HepG2 (cell line): ENCODE measurements around the gene POLR1H. TPM values are rescaled to one million over a fixed set of nuclear protein-coding genes. Genes with fewer than 3 reads are reported as not detected.

ENCODE experiments used
- HOXA7 ChIP-seq: sonication (generic); formaldehyde crosslinking; IDR thresholded peaks from 2 replicates; pipeline ENCODE4 v1.8.1; 2022; ENCODE audit warnings: mild to moderate bottlenecking, missing genetic modification reagents, moderate library complexity
- ZNF318 ChIP-seq: sonication (generic); formaldehyde crosslinking; IDR thresholded peaks from 2 replicates; pipeline ENCODE4 v1.4.0; 2020; ENCODE audit warnings: mild to moderate bottlenecking, missing genetic modification reagents
- polyA plus RNA-seq, 8 experiments: library from polyadenylated mRNA; depleted of rRNA in 3 of 8; stranded (reverse) in 7 of 8; unstranded in 1 of 8; fragments of >200 nt; fragmentation: Illumina TruSeq in 4 of 8; extraction: Trizol in 4 of 8; gene quantifications; 2 replicates each; pipeline versions ENCODE4 v1.2.1 to v1.2.3, GENCODE V29; 2011 to 2016; ENCODE audit warnings: low read depth in 4 of 8, missing spikeins in 1 of 8, mixed read lengths in 1 of 8; ENCODE audit not compliant: insufficient read depth in 1 of 8
- total RNA-seq, 5 experiments: library from RNA; depleted of rRNA; stranded (reverse); fragments of >200 nt; fragmentation: Illumina TruSeq; extraction: Trizol; gene quantifications; 2 replicates each; pipeline ENCODE4 v1.2.3, GENCODE V29; 2016; ENCODE audit warnings: low read depth in 1 of 5
- TF ChIP-seq, protein P1 (sequence below), 2 experiments: sonication (generic) in 1 of 2; formaldehyde crosslinking in 1 of 2; IDR thresholded peaks; 2 replicates each; pipeline versions ENCODE4 v1.5.1 to v1.6.1; 2011 to 2020; ENCODE audit warnings: borderline replicate concordance in 1 of 2, low read depth in 1 of 2, low read length in 1 of 2, mild to moderate bottlenecking in 1 of 2, missing genetic modification reagents in 1 of 2, moderate library complexity in 1 of 2

The POLR1H gene
- total and polyA plus RNA-seq, 2 of the 13 experiments (the other 11 are each of a cell fraction or from before 2014, with no cell fraction given): 61.4 to 79.8 TPM

DNA sequence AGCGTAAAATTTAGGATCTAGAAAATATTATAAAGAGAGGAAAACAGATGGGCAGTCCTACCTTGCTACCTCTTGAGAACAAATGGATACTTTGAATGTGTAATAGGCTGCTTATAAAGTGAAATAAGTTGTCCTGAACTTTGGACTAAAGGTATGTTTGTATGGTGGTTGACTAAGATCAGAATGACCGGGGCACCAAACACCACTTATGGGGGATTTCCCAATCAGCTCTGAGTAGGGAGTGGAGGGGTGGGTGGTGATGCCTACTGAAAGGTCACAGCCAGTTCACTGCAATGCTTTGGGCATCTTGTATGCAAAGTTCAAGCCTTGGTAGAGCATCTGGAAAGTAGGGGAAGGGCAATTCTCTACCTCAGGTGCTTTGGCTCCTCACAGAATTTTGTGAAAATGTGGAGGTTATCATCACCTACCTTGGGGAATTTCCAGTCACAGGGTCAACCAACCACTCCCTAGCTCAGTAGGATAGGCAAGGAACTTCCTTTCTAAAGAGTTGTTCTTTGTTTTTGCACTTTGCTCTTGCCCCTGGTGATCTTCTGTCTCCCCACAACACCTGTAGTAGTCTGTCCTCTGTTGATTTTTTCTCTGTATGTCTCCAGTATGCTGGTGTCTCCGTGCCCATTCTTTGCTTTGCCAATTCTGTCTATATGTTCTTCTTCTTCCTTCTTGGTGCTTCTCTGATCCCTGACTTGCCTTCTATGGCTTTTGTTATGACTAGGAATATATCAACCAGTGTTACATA, 52.1 kb downstream of the POLR1H start, which contains the start of gene TRIM31 (continued):
- TF ChIP-seq ZNF318 (no peak), HOXA7 (CRISPR knock-in tag) (no peak)
- TF ChIP-seq, protein P1, sequence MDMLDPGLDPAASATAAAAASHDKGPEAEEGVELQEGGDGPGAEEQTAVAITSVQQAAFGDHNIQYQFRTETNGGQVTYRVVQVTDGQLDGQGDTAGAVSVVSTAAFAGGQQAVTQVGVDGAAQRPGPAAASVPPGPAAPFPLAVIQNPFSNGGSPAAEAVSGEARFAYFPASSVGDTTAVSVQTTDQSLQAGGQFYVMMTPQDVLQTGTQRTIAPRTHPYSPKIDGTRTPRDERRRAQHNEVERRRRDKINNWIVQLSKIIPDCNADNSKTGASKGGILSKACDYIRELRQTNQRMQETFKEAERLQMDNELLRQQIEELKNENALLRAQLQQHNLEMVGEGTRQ (IDR thresholded peaks at IDR 0.05; ENCODE audit: low read depth, low read length): no peak
- TF ChIP-seq, protein P1 (CRISPR knock-in tag; IDR thresholded peaks at IDR 0.05; ENCODE audit: borderline replicate concordance): no peak
